Sigmoid colon (tissue), 4 donors: ENCODE measurements around the gene MYRF.

Source experiments
- EP300 ChIP-seq, 4 donors: sonication (generic); formaldehyde crosslinking; IDR thresholded peaks; one replicate each; pipeline ENCODE4 v1.6.1; 2017; ENCODE audit warnings: antibody characterized with exemption in 4 of 4
- POLR2A ChIP-seq, 2 donors: fragments of 450-650 bp; IDR thresholded peaks; one replicate each; pipeline ENCODE4 v1.6.1; 2016; ENCODE audit warnings: antibody characterized with exemption in 2 of 2, mild to moderate bottlenecking in 2 of 2, moderate library complexity in 2 of 2
- POLR2AphosphoS5 ChIP-seq, 4 donors: sonication (generic); formaldehyde crosslinking; IDR thresholded peaks; one replicate each; pipeline ENCODE4 v1.6.1; 2017; ENCODE audit warnings: antibody characterized with exemption in 4 of 4
- TF ChIP-seq, protein P1 (sequence below), 4 experiments: fragments of 450-650 bp in 3 of 4; fragments of 200-600 bp in 1 of 4; IDR thresholded peaks; one replicate each; pipeline ENCODE4 v1.5.1; 2016 to 2019; ENCODE audit warnings: antibody characterized with exemption in 4 of 4, mild to moderate bottlenecking in 3 of 4, moderate library complexity in 2 of 4

DNA sequence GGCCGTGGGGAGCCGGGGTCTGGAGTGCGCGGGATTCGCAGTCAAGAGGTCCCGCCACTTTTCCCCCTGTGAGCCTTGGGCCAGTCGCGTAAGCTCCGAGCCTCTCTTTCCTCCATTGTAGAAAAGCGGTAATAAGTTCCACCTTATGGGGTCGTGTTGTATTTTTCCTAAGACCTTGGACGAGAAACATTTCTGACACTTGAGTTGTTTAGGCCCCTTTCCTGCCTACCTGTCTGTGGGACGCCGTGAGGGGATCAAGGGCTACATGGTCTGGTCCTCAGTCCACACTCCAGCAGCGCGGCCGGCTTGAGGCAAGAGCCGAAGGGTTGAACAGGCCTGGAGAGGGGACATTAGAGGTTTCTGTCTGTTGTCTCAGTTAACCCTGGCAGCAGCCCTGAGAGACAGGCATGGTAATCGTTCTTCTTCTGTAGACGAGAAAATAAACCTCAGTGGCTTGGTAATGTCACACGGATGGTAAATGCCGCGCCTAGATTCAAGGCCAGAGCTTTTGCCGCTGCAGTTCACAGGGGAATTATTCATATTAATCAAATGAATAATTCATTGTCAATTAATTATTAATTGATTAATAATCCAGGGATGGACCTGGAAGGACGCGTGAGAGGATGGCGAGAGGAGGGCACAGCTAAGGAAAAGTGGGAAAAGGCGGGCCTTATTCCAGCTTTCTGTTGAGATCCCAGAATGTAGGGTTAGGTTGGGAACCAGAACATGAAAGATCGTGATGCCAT lies 40.8 kb downstream of the MYRF start:
- TF ChIP-seq, protein P1, sequence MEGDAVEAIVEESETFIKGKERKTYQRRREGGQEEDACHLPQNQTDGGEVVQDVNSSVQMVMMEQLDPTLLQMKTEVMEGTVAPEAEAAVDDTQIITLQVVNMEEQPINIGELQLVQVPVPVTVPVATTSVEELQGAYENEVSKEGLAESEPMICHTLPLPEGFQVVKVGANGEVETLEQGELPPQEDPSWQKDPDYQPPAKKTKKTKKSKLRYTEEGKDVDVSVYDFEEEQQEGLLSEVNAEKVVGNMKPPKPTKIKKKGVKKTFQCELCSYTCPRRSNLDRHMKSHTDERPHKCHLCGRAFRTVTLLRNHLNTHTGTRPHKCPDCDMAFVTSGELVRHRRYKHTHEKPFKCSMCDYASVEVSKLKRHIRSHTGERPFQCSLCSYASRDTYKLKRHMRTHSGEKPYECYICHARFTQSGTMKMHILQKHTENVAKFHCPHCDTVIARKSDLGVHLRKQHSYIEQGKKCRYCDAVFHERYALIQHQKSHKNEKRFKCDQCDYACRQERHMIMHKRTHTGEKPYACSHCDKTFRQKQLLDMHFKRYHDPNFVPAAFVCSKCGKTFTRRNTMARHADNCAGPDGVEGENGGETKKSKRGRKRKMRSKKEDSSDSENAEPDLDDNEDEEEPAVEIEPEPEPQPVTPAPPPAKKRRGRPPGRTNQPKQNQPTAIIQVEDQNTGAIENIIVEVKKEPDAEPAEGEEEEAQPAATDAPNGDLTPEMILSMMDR (IDR thresholded peaks at IDR 0.05), result no peak
- no peak for TF ChIP-seq EP300 (IDR thresholded peaks at IDR 0.05)
- TF ChIP-seq POLR2A (IDR thresholded peaks at IDR 0.05), result no peak
- TF ChIP-seq POLR2AphosphoS5 (IDR thresholded peaks at IDR 0.05), result no peak
